K562 (cell line): ENCODE measurements around the gene THADA. TPM values are rescaled to one million over a fixed set of nuclear protein-coding genes. Genes with fewer than 3 reads are reported as not detected.

Experiments
- ATAC-seq: fragments of 200-7000 bp; cut with Tn5 transposase; 3 replicates; pipeline ENCODE4 v1.9.1; 2020; ENCODE audit warnings: moderate library complexity
- BruUV-seq: library from RNA; stranded (reverse); fragments of 400-500 nt; replicated peaks from 2 replicates; lab custom pipeline; 2021; lab: Mats Ljungman, UMichigan
- CTCF ChIA-PET: fragments of 300-600 bp; formaldehyde crosslinking; extraction: SDS; loops from one replicate; lab custom pipeline; 2021; ENCODE audit warnings: low intra/inter-chr PET ratio; lab: Yijun Ruan, JAX
- POLR2A ChIA-PET: fragments of 300-600, 350-650 bp; sonication (Branson Sonifier 250); formaldehyde crosslinking; extraction: SDS; loops from one replicate; lab custom pipeline; 2021; ENCODE audit warnings: antibody characterized with exemption, inconsistent platforms; lab: Yijun Ruan, JAX
- DNase-seq, 4 experiments: peaks; one replicate each; pipeline versions ENCODE4 v3.0.0 to v3.0.0-alpha.2; 2011 to 2018; ENCODE audit warnings: low spot score in 3 of 4, mixed read lengths in 3 of 4; ENCODE audit errors: extremely low read depth in 1 of 4
- FAIRE-seq: peaks from 2 replicates; lab custom pipeline; 2011; peaks lifted over from hg19 to GRCh38; lab: Jason Lieb, UNC
- H2AFZ ChIP-seq: 2 replicates; pipeline ENCODE4 v1.6.0; 2011; ENCODE audit warnings: low read depth, low read length, control low read depth, inconsistent platforms
- H3K27ac ChIP-seq: fragments of 200-600 bp; 3 replicates; pipeline ENCODE4 v1.8.0; 2011; ENCODE audit warnings: low read depth, mild to moderate bottlenecking, control low read depth, inconsistent platforms, low read length, moderate library complexity, mixed read lengths; ENCODE audit errors: extremely low read depth
- H3K27me3 ChIP-seq, 2 experiments: fragments of 300-600 bp in 1 of 2; 2 replicates in 1 of 2; 3 replicates in 1 of 2; pipeline versions ENCODE4 v1.6.0 to v1.8.0; 2011; ENCODE audit warnings: inconsistent platforms in 2 of 2, low read length in 2 of 2, mild to moderate bottlenecking in 1 of 2, mixed read lengths in 1 of 2, moderate library complexity in 1 of 2; ENCODE audit not compliant: control insufficient read depth in 2 of 2, insufficient read depth in 2 of 2
- H3K36me3 ChIP-seq: fragments of 300-600 bp; 3 replicates; pipeline ENCODE4 v1.8.0; 2011; ENCODE audit warnings: mild to moderate bottlenecking, low read length, inconsistent platforms; ENCODE audit not compliant: control insufficient read depth, insufficient read depth
- H3K4me1 ChIP-seq, 2 experiments: fragments of 200-600 bp in 1 of 2; replicated peaks in 1 of 2; 2 replicates in 1 of 2; 3 replicates in 1 of 2; pipeline versions ENCODE4 v1.5.1 to v1.8.0; 2011; ENCODE audit warnings: inconsistent platforms in 2 of 2, low read length in 2 of 2, mild to moderate bottlenecking in 1 of 2, mixed read lengths in 1 of 2, moderate library complexity in 1 of 2; ENCODE audit not compliant: control insufficient read depth in 2 of 2, insufficient read depth in 2 of 2
- H3K4me2 ChIP-seq: 2 replicates; pipeline ENCODE4 v1.6.1; 2011; ENCODE audit warnings: low read length, control low read depth, inconsistent platforms, mixed read lengths; ENCODE audit not compliant: insufficient read depth
- H3K4me3 ChIP-seq: fragments of 200-600 bp; sonication (generic), shearing (Covaris generic); 2 replicates; pipeline ENCODE4 v1.5.1; 2016; ENCODE audit warnings: control low read depth, inconsistent platforms
- H3K79me2 ChIP-seq: fragments of 200-600 bp; 3 replicates; pipeline ENCODE4 v1.8.0; 2011; ENCODE audit warnings: low read length, inconsistent platforms; ENCODE audit not compliant: control insufficient read depth, insufficient read depth
- H3K9ac ChIP-seq, 2 experiments: 2 replicates each; pipeline versions ENCODE4 v1.6.0 to v1.6.1; 2011; ENCODE audit warnings: low read depth in 2 of 2, low read length in 2 of 2, control low read depth in 1 of 2, inconsistent platforms in 1 of 2, mild to moderate bottlenecking in 1 of 2, mixed read lengths in 1 of 2; ENCODE audit not compliant: insufficient read depth in 1 of 2
- H3K9me1 ChIP-seq: one replicate; pipeline ENCODE4 v1.6.0; 2011; ENCODE audit warnings: inconsistent platforms, mild to moderate bottlenecking, low read length, moderate library complexity; ENCODE audit not compliant: control insufficient read depth, insufficient read depth
- H3K9me3 ChIP-seq: replicated peaks from 2 replicates; pipeline ENCODE4 v1.5.1; 2011; ENCODE audit warnings: low read depth, low read length, inconsistent platforms; ENCODE audit not compliant: control insufficient read depth, insufficient read depth
- H4K20me1 ChIP-seq: replicated peaks from 2 replicates; pipeline ENCODE4 v1.6.1; 2011; ENCODE audit warnings: low read length, inconsistent platforms, mixed read lengths; ENCODE audit not compliant: control insufficient read depth, insufficient read depth
- FOXK1 ChIP-seq: sonication (generic); formaldehyde crosslinking; IDR thresholded peaks from 2 replicates; pipeline ENCODE4 v1.8.0; 2022; ENCODE audit warnings: missing genetic modification reagents, mild to moderate bottlenecking, borderline replicate concordance
- MTA3 ChIP-seq: fragments of 450-650 bp; formaldehyde crosslinking; IDR thresholded peaks from 2 replicates; pipeline ENCODE4 v1.6.1; 2017; ENCODE audit warnings: mild to moderate bottlenecking, borderline replicate concordance
- NCOA2 ChIP-seq, 2 experiments: fragments of 450-650 bp; IDR thresholded peaks; 2 replicates each; pipeline ENCODE4 v1.6.1; 2018; ENCODE audit warnings: mild to moderate bottlenecking in 2 of 2, moderate library complexity in 1 of 2; ENCODE audit not compliant: partially characterized antibody in 2 of 2
- ZHX1 ChIP-seq: fragments of 150-350 bp; conservative IDR thresholded peaks from 2 replicates; pipeline ENCODE4 v1.6.1; 2014; ENCODE audit warnings: low read length
- WGBS: fragments of 100-300 bp; shearing (Covaris generic); methylation state at CpG from one replicate; pipeline ENCODE4 v1.1.6; 2016; ENCODE audit warnings: low coverage, mixed read lengths; ENCODE audit not compliant: insufficient coverage; ENCODE audit errors: missing lambda C conversion rate; 5-methylcytosine and 5-hydroxymethylcytosine counted together
- in situ Hi-C: fragments of 300-500 bp; cut with MboI; formaldehyde crosslinking; loops from 4 replicates; pipeline ENCODE4 v1.15.0; 2018; ENCODE audit warnings: inconsistent platforms, mixed read lengths
- intact Hi-C: fragments of 100-400 bp; cut with micrococcal nuclease; formaldehyde crosslinking; loops from 2 replicates; pipeline ENCODE4 v1.14.2; 2022
- polyA plus RNA-seq, 8 experiments: library from polyadenylated mRNA; depleted of rRNA in 4 of 8; stranded (reverse) in 5 of 8; unstranded in 3 of 8; fragments of >200 nt; fragmentation: Nextera tagmentation in 2 of 8; fragmentation: Illumina TruSeq in 1 of 8; extraction: Ambion mirVana in 2 of 8; extraction: Trizol in 1 of 8; gene quantifications; 2 replicates each; pipeline versions ENCODE4 v1.2.1 to v1.2.3, GENCODE V29; 2011 to 2014; ENCODE audit warnings: inconsistent platforms in 1 of 8, missing spikeins in 1 of 8
- total RNA-seq, 7 experiments: library from RNA; depleted of rRNA in 6 of 7; stranded (reverse); fragments of >200 nt in 6 of 7; fragmentation: Illumina TruSeq in 2 of 7; extraction: Trizol in 2 of 7; gene quantifications; 2 replicates each; pipeline versions ENCODE4 v1.2.1 to v1.2.3, GENCODE V29; 2011 to 2021; ENCODE audit warnings: low replicate concordance in 1 of 7
- TF ChIP-seq, protein P1 (sequence below), 3 experiments: fragments of 200-800 bp in 1 of 3; fragments of 250-450 bp in 1 of 3; fragments of 450-650 bp in 1 of 3; sonication (Bioruptor Pico) in 1 of 3; sonication (Bioruptor generic) in 1 of 3; formaldehyde crosslinking in 1 of 3; IDR thresholded peaks; 2 replicates each; pipeline versions ENCODE4 v1.6.1 to v1.8.0; 2016 to 2022; ENCODE audit warnings: mild to moderate bottlenecking in 2 of 3, missing genetic modification characterization in 2 of 3, missing compliant biosample characterization in 1 of 3, moderate library complexity in 1 of 3
- TF ChIP-seq, protein P2 (sequence below): fragments of 450-650 bp; IDR thresholded peaks from 2 replicates; pipeline ENCODE4 v1.6.1; 2016

The THADA gene
- total and polyA plus RNA-seq, 9 of the 15 experiments (the other 6 are each of a cell fraction or from before 2014, with no cell fraction given) = 17.8 to 34.7 (median 31.9) TPM

GRCh38 chr2:43462866-43463641, 132.8 kb downstream of the THADA start:
- Histone ChIP-seq H4K20me1 (no peaks in the 10 kb centered on the region), H3K9me1 (no peaks in the 10 kb centered on the region), H3K36me3 (no peaks in the 10 kb centered on the region; the same call in 2 of the 3 replicates), H3K27ac (no peak overlapping the region), H3K4me1 (no peaks in the 10 kb centered on the region), H3K27me3 (no peaks in the 10 kb centered on the region), H3K4me3 (no peak overlapping the region), H3K79me2 (no peaks in the 10 kb centered on the region), H3K9me3 (no peaks in the 10 kb centered on the region), H2AFZ (no peak overlapping the region), H3K9ac (no peak overlapping the region), H3K4me2 (no peak overlapping the region)
- intact Hi-C loops (no loop called here), in situ Hi-C loops (no loop called here)
- ChIA-PET CTCF (no interaction called here), POLR2A (interaction anchor here (0.7 to 2.9 kb wide), 4 partner anchors 9 to 276 kb away, joined by 3 to 11 read pairs (median 4); no protein-coding TSS in a partner anchor)
- TF ChIP-seq, protein P1, sequence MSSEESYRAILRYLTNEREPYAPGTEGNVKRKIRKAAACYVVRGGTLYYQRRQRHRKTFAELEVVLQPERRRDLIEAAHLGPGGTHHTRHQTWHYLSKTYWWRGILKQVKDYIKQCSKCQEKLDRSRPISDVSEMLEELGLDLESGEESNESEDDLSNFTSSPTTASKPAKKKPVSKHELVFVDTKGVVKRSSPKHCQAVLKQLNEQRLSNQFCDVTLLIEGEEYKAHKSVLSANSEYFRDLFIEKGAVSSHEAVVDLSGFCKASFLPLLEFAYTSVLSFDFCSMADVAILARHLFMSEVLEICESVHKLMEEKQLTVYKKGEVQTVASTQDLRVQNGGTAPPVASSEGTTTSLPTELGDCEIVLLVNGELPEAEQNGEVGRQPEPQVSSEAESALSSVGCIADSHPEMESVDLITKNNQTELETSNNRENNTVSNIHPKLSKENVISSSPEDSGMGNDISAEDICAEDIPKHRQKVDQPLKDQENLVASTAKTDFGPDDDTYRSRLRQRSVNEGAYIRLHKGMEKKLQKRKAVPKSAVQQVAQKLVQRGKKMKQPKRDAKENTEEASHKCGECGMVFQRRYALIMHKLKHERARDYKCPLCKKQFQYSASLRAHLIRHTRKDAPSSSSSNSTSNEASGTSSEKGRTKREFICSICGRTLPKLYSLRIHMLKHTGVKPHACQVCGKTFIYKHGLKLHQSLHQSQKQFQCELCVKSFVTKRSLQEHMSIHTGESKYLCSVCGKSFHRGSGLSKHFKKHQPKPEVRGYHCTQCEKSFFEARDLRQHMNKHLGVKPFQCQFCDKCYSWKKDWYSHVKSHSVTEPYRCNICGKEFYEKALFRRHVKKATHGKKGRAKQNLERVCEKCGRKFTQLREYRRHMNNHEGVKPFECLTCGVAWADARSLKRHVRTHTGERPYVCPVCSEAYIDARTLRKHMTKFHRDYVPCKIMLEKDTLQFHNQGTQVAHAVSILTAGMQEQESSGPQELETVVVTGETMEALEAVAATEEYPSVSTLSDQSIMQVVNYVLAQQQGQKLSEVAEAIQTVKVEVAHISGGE (CRISPR knock-in tag; IDR thresholded peaks at IDR 0.05) = no peak
- TF ChIP-seq MTA3 = no peak
- no peak for TF ChIP-seq ZHX1
- TF ChIP-seq NCOA2 (IDR thresholded peaks at IDR 0.05; ENCODE audit: partially characterized antibody in 2 of 2) = no peak
- no peak for TF ChIP-seq FOXK1
- TF ChIP-seq, protein P2, sequence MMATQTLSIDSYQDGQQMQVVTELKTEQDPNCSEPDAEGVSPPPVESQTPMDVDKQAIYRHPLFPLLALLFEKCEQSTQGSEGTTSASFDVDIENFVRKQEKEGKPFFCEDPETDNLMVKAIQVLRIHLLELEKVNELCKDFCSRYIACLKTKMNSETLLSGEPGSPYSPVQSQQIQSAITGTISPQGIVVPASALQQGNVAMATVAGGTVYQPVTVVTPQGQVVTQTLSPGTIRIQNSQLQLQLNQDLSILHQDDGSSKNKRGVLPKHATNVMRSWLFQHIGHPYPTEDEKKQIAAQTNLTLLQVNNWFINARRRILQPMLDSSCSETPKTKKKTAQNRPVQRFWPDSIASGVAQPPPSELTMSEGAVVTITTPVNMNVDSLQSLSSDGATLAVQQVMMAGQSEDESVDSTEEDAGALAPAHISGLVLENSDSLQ = peak; percentile 53; the same call in 1 of the 2 replicates
- no peak for ATAC-seq
- FAIRE-seq = peak; percentile 59
- no peak for DNase-seq
- no TSS peak for BruUV-seq
- 51% methylated on average over 4 of the region's 4 CpGs for WGBS
